Activated CD8-positive, alpha-beta T cell treated with anti-CD3 and anti-CD28 coated beads for 36 hours (primary cell): ENCODE results near the gene RPN2. TPM values are rescaled to one million over a fixed set of nuclear protein-coding genes. Genes with fewer than 3 reads are reported as not detected.

ENCODE experiments used
- ATAC-seq: fragments of 200-7000 bp; cut with Tn5 transposase; one replicate; pipeline ENCODE4 v1.10.0; 2021; ENCODE audit warnings: mild to moderate bottlenecking, moderate library complexity
- CTCF ChIA-PET: fragments of 350-600 bp; sonication (Branson Sonifier 250); formaldehyde crosslinking; loops from one replicate; lab custom pipeline; 2021; ENCODE audit warnings: antibody characterized with exemption; lab: Charles Lee
- POLR2A ChIA-PET: fragments of 350-600 bp; sonication (Branson Sonifier 250); formaldehyde crosslinking; loops from one replicate; lab custom pipeline; 2021; ENCODE audit warnings: antibody characterized with exemption; lab: Charles Lee
- DNase-seq: peaks from one replicate; pipeline ENCODE4 v3.0.0-alpha.2; 2020
- H3K27ac Mint-ChIP-seq: one replicate; pipeline ENCODE4 v1.8.0; 2021; ENCODE audit warnings: mild to moderate bottlenecking, mixed read lengths
- H3K27me3 Mint-ChIP-seq: one replicate; pipeline ENCODE4 v1.8.0; 2021; ENCODE audit warnings: mixed read lengths
- H3K36me3 Mint-ChIP-seq: one replicate; pipeline ENCODE4 v1.8.0; 2021; ENCODE audit warnings: low read depth, mixed read lengths
- H3K4me1 Mint-ChIP-seq: one replicate; pipeline ENCODE4 v1.8.0; 2021; ENCODE audit warnings: low read depth, mixed read lengths
- H3K4me3 Mint-ChIP-seq: one replicate; pipeline ENCODE4 v1.8.0; 2021; ENCODE audit warnings: mild to moderate bottlenecking, moderate library complexity, mixed read lengths
- H3K9me3 Mint-ChIP-seq: one replicate; pipeline ENCODE4 v1.8.0; 2021; ENCODE audit warnings: mixed read lengths
- intact Hi-C: fragments of 100-400 bp; cut with micrococcal nuclease; formaldehyde crosslinking; loops from one replicate; pipeline ENCODE4 v1.10.0; 2022
- total RNA-seq, 2 experiments: library from RNA; stranded (reverse); gene quantifications; one replicate each; pipeline ENCODE4 v1.2.3, GENCODE V29; 2021
- TF ChIP-seq, protein P1 (sequence below): fragments of 200-600 bp; IDR thresholded peaks from one replicate; pipeline ENCODE4 v1.8.0; 2022; ENCODE audit warnings: antibody characterized with exemption, mild to moderate bottlenecking

RPN2 gene
- total RNA-seq, 2 experiments from 2014 or later: 103 to 107 TPM

DNA sequence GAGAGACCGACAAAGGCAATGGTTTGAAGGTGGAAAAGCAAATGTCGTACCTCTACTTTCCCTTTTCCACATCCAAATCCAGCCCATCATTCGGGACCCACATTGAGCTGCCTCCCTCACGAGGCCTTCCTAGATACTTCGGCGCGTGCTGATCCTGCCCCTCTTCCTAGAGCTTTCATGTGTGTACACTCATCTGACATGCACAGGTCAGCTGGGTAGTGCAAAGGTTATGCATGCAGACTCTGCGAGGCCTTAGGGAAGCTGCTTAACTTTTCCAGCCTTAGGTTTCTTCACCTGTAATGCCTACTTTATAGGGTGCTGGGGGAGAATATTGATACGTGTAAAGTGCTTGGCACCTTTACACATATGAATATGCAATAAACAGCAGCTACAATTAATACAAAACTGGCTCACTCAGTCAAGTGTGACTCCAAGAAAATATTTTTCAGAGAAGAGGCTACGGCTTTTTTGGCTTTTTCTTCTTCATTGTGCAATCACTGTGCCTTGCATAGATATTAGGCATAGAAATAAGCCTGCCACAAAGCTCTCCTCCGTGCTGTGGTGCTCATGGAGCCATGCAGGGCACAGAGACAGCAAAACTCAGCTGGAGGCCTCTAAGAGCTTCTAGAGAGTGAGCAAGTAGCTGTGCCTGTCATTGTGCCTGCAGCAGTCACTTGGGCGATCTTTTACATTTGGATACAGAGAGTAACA is 106.7 kb downstream of the RPN2 start:
- no peak overlapping the region for H3K4me3 Mint-ChIP-seq
- CTCF ChIA-PET: interaction anchor here (1.0 to 1.8 kb wide), 3 partner anchors 9 to 99 kb away, joined by 3 to 7 read pairs (median 4); no protein-coding TSS in a partner anchor
- H3K27me3 Mint-ChIP-seq: peaks cover 2% of the 10 kb centered on the region
- H3K9me3 Mint-ChIP-seq: no peaks in the 10 kb centered on the region
- POLR2A ChIA-PET: interaction anchor here (0.9 to 1.1 kb wide), 2 partner anchors 8 to 41 kb away, joined by 3 read pairs; no protein-coding TSS in a partner anchor
- DNase-seq: no peak
- intact Hi-C loops: no loop called here
- no peak overlapping the region for H3K27ac Mint-ChIP-seq
- TF ChIP-seq, protein P1, sequence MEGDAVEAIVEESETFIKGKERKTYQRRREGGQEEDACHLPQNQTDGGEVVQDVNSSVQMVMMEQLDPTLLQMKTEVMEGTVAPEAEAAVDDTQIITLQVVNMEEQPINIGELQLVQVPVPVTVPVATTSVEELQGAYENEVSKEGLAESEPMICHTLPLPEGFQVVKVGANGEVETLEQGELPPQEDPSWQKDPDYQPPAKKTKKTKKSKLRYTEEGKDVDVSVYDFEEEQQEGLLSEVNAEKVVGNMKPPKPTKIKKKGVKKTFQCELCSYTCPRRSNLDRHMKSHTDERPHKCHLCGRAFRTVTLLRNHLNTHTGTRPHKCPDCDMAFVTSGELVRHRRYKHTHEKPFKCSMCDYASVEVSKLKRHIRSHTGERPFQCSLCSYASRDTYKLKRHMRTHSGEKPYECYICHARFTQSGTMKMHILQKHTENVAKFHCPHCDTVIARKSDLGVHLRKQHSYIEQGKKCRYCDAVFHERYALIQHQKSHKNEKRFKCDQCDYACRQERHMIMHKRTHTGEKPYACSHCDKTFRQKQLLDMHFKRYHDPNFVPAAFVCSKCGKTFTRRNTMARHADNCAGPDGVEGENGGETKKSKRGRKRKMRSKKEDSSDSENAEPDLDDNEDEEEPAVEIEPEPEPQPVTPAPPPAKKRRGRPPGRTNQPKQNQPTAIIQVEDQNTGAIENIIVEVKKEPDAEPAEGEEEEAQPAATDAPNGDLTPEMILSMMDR: no peak
- H3K4me1 Mint-ChIP-seq: peaks cover 6% of the 10 kb centered on the region
- ATAC-seq: no peak
- H3K36me3 Mint-ChIP-seq: no peaks in the 10 kb centered on the region

DNA sequence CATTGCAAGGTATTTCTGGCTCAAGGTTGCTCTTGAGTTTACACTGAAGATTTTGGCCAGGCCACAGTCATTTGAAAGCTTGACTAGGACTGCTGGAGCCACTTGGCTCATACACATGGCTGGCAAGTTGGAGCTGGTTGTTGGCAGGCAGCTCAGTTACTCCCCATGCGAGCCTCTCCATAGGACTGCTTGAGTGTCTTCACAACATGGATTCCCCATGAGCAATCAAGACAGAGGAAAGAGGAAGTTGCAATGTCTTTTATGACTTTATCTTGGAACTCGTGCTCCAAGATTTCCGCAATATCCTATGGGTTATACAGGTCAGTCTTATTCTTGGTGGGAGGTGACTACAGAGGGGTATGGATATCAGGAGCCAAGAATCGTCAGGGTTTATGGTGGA is 109.0 kb downstream of the RPN2 start:
- intact Hi-C loops: no loop called here
- peaks cover 3% of the 10 kb centered on the region for H3K9me3 Mint-ChIP-seq
- H3K36me3 Mint-ChIP-seq: peaks cover 18% of the 10 kb centered on the region
- ATAC-seq (no peak), DNase-seq (no peak)
- no peak overlapping the region for H3K27ac Mint-ChIP-seq
- TF ChIP-seq, protein P1: no peak
- H3K27me3 Mint-ChIP-seq: peaks cover 2% of the 10 kb centered on the region
- H3K4me3 Mint-ChIP-seq: peak overlapping the region; percentile 9
- ChIA-PET POLR2A (interaction anchor here (0.7 kb wide), 1 partner anchor 50 kb away, joined by 3 read pairs; no protein-coding TSS in a partner anchor), CTCF (interaction anchor here (1.6 kb wide), 1 partner anchor 110 kb away, joined by 5 read pairs; the partner anchor contains the start of genes MROH8 and RPN2)
- peaks cover 21% of the 10 kb centered on the region for H3K4me1 Mint-ChIP-seq

DNA sequence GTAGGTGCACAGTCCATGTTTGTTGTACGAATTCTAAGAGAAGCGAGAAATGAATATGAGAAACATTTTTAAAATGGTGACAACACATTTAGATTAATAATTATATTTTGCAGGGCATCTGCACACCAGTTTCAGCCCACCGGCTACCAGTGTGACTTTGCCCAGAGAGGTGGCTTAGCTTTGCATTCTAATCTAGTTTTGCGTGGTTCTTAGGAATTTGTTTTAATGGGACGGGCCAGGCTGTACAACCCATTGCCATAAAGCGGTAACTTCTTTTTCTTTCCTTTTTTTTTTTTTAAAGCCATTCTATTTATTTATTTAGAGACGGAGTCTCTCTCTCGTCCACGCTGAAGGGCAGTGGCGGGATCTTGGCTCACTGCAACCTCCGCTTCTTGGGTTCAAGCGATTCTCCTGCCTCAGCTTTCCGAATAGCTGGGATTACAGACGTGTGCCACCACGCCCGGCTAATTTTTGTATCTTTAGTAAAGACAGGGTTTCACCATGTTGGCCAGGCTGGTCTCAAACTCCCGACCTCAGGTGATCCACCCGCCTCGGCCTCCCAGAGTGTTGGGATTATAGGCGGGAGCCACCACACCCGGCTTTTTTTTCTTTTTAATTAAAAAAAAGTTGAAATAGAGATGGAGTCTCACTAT is 111.2 kb downstream of the RPN2 start:
- TF ChIP-seq, protein P1: no peak
- intact Hi-C loops: no loop called here
- Mint-ChIP-seq H3K36me3 (peaks cover 25% of the 10 kb centered on the region), H3K4me1 (peaks cover 37% of the 10 kb centered on the region), H3K9me3 (peaks cover 5% of the 10 kb centered on the region), H3K27me3 (no peaks in the 10 kb centered on the region), H3K4me3 (peak overlapping the region; percentile 81), H3K27ac (peak overlapping the region; percentile 93)
- POLR2A ChIA-PET: interaction anchor here (0.7 to 1.7 kb wide), 9 partner anchors 13 to 238 kb away, joined by 3 to 8 read pairs (median 3); partner anchors contain the start of genes BLCAP and RBL1
- DNase-seq (no peak), ATAC-seq (no peak)
- CTCF ChIA-PET: interaction anchor here (1.2 kb wide), 1 partner anchor 14 kb away, joined by 4 read pairs; no protein-coding TSS in a partner anchor

Other genes starting within 250 kb of the RPN2 start
- gene SAMHD1, start 227.6 kb upstream of the RPN2 start, total RNA-seq: 10 to 100 TPM; 30.6 to 35.9 TPM
- gene RBL1, start 83.3 kb upstream of the RPN2 start, total RNA-seq: 10 to 100 TPM; 33.9 to 39.6 TPM
- gene MROH8, start 218 bp downstream of the RPN2 start, total RNA-seq: 1 to 10 TPM; 2.1 to 3.1 TPM
- not detected for gene GHRH, start 82.5 kb downstream of the RPN2 start, total RNA-seq
- gene MANBAL, start 110.3 kb downstream of the RPN2 start, total RNA-seq: 10 to 100 TPM; 11.1 to 12.1 TPM
- gene SRC, start 166.8 kb downstream of the RPN2 start, total RNA-seq: 1 to 10 TPM in 1 of 2 experiments, under 1 TPM in 1; 0.88 to 2.4 TPM